Adrenal gland (tissue), 12 donors: Measurements from ENCODE around the gene XYLT1. TPM values are rescaled to one million over a fixed set of nuclear protein-coding genes. Genes with fewer than 3 reads are reported as not detected.

Source experiments
- DNase-seq, 7 donors: peaks; one replicate each; pipeline ENCODE4 v3.0.0-alpha.2; 2019 to 2020
- H3K27ac ChIP-seq, 5 donors: fragments of 200-600 bp; sonication (generic) in 4 of 5; 1 replicate in 3 of 5; 2 replicates in 2 of 5; pipeline versions ENCODE4 v1.5.1 to v1.8.0; 2016 to 2020; ENCODE audit warnings: mild to moderate bottlenecking in 1 of 5
- H3K27me3 ChIP-seq: fragments of 200-600 bp; 2 replicates; pipeline ENCODE4 v1.8.0; 2021
- H3K36me3 ChIP-seq, 2 donors: fragments of 200-600 bp; replicated peaks in 1 of 2; 1 replicate in 1 of 2; 2 replicates in 1 of 2; pipeline versions ENCODE4 v1.5.1 to v1.8.0; 2018 to 2022
- H3K4me1 ChIP-seq, 2 donors: fragments of 200-600 bp; replicated peaks in 1 of 2; 1 replicate in 1 of 2; 2 replicates in 1 of 2; pipeline versions ENCODE4 v1.5.1 to v1.8.0; 2018 to 2021
- H3K4me3 ChIP-seq, 4 donors: fragments of 200-600 bp; sonication (generic) in 3 of 4; one replicate each; pipeline ENCODE4 v1.5.1; 2016 to 2018
- H3K9me3 ChIP-seq, 3 donors: fragments of 200-600 bp; sonication (generic) in 1 of 3; replicated peaks in 1 of 3; 1 replicate in 2 of 3; 2 replicates in 1 of 3; pipeline versions ENCODE4 v1.5.1 to v1.8.0; 2016 to 2021
- POLR2A ChIP-seq, 2 donors: fragments of 450-650 bp; IDR thresholded peaks; one replicate each; pipeline ENCODE4 v1.6.1; 2017; ENCODE audit warnings: antibody characterized with exemption in 2 of 2, mild to moderate bottlenecking in 2 of 2, moderate library complexity in 1 of 2
- WGBS, 4 donors: extraction: QIAGEN DNeasy Blood & Tissue Kit in 2 of 4; methylation state at CpG; one replicate each; pipeline versions ENCODE4 v1.1.5 to v1.1.7; 2013 to 2017; 5-methylcytosine and 5-hydroxymethylcytosine counted together
- intact Hi-C, 2 donors: fragments of 100-400 bp; cut with DNase I; formaldehyde crosslinking; loops; one replicate each; pipeline versions ENCODE4 v1.14.1 to v1.15.0; 2022 to 2023
- polyA plus RNA-seq, 3 donors: library from polyadenylated mRNA; stranded (reverse); fragments of 200-250 nt in 2 of 3; fragments of 350-450 nt in 1 of 3; fragmentation: Illumina TruSeq in 1 of 3; extraction: RNeasy Lipid Tissue Mini Kit (QIAGEN cat#74804) in 1 of 3; gene quantifications; one replicate each; pipeline ENCODE4 v1.2.3, GENCODE V29; 2013 to 2014
- total RNA-seq, 9 donors: library from RNA; depleted of rRNA in 4 of 9; stranded (reverse); fragments of >200 nt in 4 of 9; fragments of 120-200 nt in 1 of 9; fragmentation: NEBNext Ultra II Directional in 1 of 9; extraction: Animal tissue kit (Norgen Biotek cat#: 25700) in 1 of 9; gene quantifications; one replicate each; pipeline versions ENCODE4 v1.1.0 to v1.2.4, GENCODE V29; 2013 to 2023
- TF ChIP-seq, protein P1 (sequence below), 6 experiments: fragments of 450-650 bp in 4 of 6; fragments of 200-600 bp in 2 of 6; sonication (generic) in 1 of 6; IDR thresholded peaks; 1 replicate in 5 of 6; 2 replicates in 1 of 6; pipeline versions ENCODE4 v1.5.1 to v1.8.0; 2016 to 2021; ENCODE audit warnings: antibody characterized with exemption in 6 of 6, mild to moderate bottlenecking in 2 of 6, moderate library complexity in 1 of 6
- donor health status: healthy with polysubstance abuse.
- donor health status: Bipolar disorder and iron deficiency.
- donor health status: DM: yes; HTN: yes; CAD: no.
- donor health status: DM: no; HTN: no; CAD: no.
- donor health status: DM: no; HTN: no; CAD: no.
- donor health status: DM: yes; HTN: yes; CAD: no.

XYLT1 gene
- total and polyA plus RNA-seq, 12 donors, result 1.3 to 67.6 (median 16.8) TPM

DNA sequence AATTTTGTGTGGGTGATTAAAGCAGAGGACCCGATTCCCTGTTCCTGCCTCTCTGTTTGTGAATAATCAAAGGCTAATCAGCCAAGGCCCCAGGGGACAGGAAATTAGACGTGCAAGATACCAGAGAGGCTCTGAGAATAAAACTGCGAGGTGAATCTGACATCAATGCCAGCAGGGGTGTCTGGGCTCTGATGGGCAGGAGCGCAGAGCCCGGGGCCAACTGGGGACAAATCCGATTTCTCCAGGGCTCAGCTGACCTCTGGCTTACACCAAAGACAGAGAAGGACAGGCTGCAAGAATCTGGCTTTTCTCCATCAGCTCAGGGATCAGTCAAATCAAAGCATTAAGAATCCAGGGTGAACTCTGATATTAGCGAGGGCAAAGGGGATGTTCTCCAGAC, 174.3 kb downstream of the XYLT1 start:
- peak; percentile 48 to 94 (median 62) for DNase-seq
- H3K9me3 ChIP-seq, result no peaks in the 10 kb centered on the region
- H3K4me1 ChIP-seq, result peaks cover 12 to 13% of the 10 kb centered on the region in 2 donors
- H3K36me3 ChIP-seq, result no peaks in the 10 kb centered on the region
- peak in 1 of 2 donors; percentile 12 for TF ChIP-seq POLR2A (IDR thresholded peaks at IDR 0.05)
- TF ChIP-seq, protein P1, sequence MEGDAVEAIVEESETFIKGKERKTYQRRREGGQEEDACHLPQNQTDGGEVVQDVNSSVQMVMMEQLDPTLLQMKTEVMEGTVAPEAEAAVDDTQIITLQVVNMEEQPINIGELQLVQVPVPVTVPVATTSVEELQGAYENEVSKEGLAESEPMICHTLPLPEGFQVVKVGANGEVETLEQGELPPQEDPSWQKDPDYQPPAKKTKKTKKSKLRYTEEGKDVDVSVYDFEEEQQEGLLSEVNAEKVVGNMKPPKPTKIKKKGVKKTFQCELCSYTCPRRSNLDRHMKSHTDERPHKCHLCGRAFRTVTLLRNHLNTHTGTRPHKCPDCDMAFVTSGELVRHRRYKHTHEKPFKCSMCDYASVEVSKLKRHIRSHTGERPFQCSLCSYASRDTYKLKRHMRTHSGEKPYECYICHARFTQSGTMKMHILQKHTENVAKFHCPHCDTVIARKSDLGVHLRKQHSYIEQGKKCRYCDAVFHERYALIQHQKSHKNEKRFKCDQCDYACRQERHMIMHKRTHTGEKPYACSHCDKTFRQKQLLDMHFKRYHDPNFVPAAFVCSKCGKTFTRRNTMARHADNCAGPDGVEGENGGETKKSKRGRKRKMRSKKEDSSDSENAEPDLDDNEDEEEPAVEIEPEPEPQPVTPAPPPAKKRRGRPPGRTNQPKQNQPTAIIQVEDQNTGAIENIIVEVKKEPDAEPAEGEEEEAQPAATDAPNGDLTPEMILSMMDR (IDR thresholded peaks at IDR 0.05), result peak in 1 of 6 experiments; percentile 7
- H3K27me3 ChIP-seq, result no peaks in the 10 kb centered on the region
- H3K4me3 ChIP-seq, result no peak overlapping the region
- intact Hi-C loops, result no loop called here
- 21 to 60% (median 29%) methylated on average over 7 of the region's 7 CpGs for WGBS, 4 donors
- H3K27ac ChIP-seq, result peak overlapping the region; percentile 7 to 72 (median 69)

DNA sequence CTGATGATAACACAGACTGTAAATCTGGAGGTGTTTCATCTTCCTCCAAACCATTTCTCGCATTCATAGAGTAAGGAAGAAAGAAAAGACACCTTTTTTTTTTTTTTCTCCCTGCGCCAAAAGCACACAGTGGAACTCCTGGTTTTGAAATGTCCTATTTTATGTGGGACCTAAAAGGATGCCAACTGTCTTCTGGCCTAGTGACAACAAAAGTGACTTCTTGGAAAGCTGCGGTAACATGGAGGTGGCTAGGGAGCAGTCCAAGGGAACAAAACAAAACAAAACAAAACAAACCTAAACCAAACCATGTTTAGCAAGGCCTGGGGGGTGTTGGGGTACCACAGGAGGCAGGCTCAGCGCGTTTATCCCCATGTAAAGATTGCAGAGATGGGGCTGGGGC, 174.8 kb downstream of the XYLT1 start:
- no peaks in the 10 kb centered on the region for H3K36me3 ChIP-seq
- DNase-seq, result peak in 2 of 7 donors; percentile 53 to 62
- peaks cover 12 to 13% of the 10 kb centered on the region in 2 donors for H3K4me1 ChIP-seq
- peak overlapping the region; percentile 7 to 72 (median 69) for H3K27ac ChIP-seq
- intact Hi-C loops, result no loop called here
- no peaks in the 10 kb centered on the region for H3K27me3 ChIP-seq
- TF ChIP-seq, protein P1 (IDR thresholded peaks at IDR 0.05), result no peak
- no peak for TF ChIP-seq POLR2A (IDR thresholded peaks at IDR 0.05)
- H3K4me3 ChIP-seq, result no peak overlapping the region
- no peaks in the 10 kb centered on the region for H3K9me3 ChIP-seq
- WGBS, 4 donors, result 52 to 59% (median 57%) methylated on average over 5 of the region's 5 CpGs

DNA sequence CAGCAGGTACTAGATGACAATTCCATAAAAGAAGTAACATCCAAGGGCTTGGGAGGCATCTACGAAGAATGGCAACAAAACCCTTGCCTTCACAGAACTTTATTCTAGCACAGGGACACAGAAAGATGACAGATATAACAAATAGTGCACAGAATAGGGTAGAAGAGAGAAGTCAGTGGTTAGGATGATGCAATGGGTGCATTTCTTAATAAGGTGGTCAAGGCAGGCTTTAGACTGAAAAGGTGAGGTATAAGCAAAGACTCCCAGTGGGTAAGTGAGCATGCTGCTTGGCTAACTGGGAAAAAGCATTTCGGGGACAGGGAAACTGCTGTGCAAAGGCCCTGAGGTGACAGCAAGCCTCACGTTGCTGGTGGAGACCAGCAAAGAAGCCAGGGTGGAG, 175.9 kb downstream of the XYLT1 start:
- WGBS, 4 donors, result 90 to 96% (median 95%) methylated on average over 3 of the region's 3 CpGs
- Histone ChIP-seq H3K27me3 (no peaks in the 10 kb centered on the region), H3K36me3 (no peaks in the 10 kb centered on the region), H3K27ac (no peak overlapping the region), H3K4me1 (peaks cover 12 to 13% of the 10 kb centered on the region in 2 donors), H3K4me3 (no peak overlapping the region), H3K9me3 (no peaks in the 10 kb centered on the region)
- intact Hi-C loops, result no loop called here
- DNase-seq, result no peak
- TF ChIP-seq POLR2A (IDR thresholded peaks at IDR 0.05), result no peak
- TF ChIP-seq, protein P1 (IDR thresholded peaks at IDR 0.05), result no peak

DNA sequence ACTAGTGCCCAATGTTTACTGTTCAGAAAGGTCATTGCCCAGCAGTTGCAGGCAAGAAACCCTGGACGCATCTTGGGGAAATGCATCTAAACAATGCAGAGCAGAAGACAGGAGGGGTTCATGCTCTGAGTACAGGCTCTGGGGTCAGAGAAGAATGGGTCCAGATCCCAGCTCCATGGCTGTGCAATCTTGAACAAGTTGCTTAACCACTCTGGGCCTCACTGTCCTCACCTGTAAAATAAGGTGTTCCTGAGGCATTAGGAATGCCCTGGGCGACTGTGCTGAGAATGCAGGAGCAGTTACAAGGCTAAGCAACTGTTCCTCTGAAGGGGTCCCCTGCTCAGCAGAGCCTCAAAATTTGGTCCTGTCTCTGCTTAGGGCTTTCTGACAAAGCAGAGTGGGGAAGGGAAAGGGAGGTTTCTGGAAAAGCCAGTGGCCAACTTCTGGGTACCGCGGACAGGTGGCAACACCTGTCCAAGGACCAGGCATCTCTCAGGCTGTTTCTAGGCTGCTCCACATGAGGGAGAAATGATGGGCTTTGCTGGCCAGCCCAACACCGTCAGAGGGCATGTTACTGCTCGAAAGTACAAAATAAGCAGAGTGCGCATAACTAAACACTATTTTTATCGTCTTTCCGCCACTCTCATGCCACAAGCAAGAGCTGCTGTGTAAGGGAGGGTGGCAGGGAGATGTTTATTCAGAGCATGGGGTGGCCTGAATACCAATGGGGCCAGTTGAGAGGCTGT, 176.8 kb downstream of the XYLT1 start:
- Histone ChIP-seq H3K27ac (no peak overlapping the region), H3K4me3 (no peak overlapping the region), H3K27me3 (no peaks in the 10 kb centered on the region), H3K4me1 (peaks cover 12 to 13% of the 10 kb centered on the region in 2 donors), H3K9me3 (no peaks in the 10 kb centered on the region), H3K36me3 (no peaks in the 10 kb centered on the region)
- no peak for DNase-seq
- TF ChIP-seq POLR2A (IDR thresholded peaks at IDR 0.05), result no peak
- TF ChIP-seq, protein P1 (IDR thresholded peaks at IDR 0.05), result no peak
- 91 to 94% (median 93%) methylated on average over 9 of the region's 9 CpGs for WGBS, 4 donors
- intact Hi-C loops, result no loop called here
